GM21717 (cell line): Measurements from ENCODE around the gene PCP2.

Experiments used
- ATAC-seq: cut with Tn5 transposase; IDR thresholded peaks from one replicate; pipeline ENCODE4 v1.9.1; 2021; ENCODE audit warnings: mild to moderate bottlenecking, moderate library complexity; ENCODE audit not compliant: unreplicated experiment

The PCP2 gene

DNA sequence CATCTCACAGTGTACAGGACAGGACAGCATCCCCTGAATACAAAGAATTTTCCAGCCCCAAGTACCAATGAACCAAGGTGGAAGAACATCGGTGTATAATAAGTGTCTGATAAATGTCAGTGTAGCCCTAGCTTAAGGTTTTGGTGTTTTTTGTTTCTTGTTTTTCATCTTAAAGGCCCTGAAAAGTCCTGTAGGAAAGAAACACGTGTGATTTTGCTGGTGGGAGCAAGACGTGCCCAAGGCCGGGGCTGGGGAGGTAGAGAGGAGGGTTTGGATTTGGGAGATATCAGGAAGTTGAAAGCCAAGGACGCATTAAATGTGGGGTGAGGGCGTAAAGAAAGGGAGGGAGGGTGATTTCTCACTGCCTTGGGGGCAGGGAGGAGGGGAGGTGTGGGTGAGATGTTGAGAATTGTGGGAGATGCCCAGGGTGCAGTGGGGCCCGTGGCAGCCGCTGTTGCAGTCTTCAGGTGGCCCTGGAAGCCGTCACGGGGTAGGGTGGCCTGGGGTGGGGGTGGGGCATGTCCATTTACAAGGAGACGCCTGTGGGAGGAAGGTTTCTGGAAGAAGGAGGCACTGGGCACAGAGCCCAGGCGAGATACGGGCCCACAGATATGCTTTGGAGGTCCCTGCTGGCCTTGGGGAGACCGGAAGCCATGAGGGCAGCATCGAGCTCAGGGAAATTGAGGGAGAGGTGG, 31.1 kb downstream of the PCP2 start:
- ATAC-seq: no peak

GRCh38 chr19:7600721-7601120, 32.8 kb downstream of the PCP2 start:
- no peak for ATAC-seq

GRCh38 chr19:7598180-7598579, 35.3 kb downstream of the PCP2 start:
- ATAC-seq: no peak

DNA sequence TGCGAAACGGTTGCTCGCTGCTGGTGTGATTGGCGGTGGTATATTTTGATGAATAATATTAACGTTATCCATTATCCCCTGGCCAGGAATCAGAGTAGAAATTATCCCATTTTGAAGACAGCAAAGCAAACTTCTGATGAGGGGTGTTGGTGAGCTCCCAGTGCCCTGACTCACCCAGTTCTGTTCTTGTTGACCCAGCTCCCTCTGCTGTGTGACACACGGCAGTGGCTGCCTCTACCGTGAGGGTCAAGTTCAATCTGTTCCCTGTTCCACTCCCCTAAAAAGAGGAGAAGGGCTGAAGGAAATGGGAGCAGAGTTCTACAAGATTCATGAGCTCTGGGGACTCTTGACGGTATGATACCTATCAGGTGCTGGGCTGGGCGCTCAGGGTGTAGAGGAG, 35.8 kb downstream of the PCP2 start:
- ATAC-seq: no peak

- ATAC-seq: no peak
Observed at GRCh38 chr19:7596211-7596937, 37.1 kb downstream of the PCP2 start.

- no peak for ATAC-seq
Observed at GRCh38 chr19:7595466-7596133, 37.9 kb downstream of the PCP2 start, which contains the start of gene CAMSAP3. Gene CAMSAP3, plus strand, starts transcription at chr19:7595863. Its CDS starts 140 bp downstream, at chr19:7596003.

GRCh38 chr19:7590256-7590655, 43.3 kb downstream of the PCP2 start:
- ATAC-seq: no peak

DNA sequence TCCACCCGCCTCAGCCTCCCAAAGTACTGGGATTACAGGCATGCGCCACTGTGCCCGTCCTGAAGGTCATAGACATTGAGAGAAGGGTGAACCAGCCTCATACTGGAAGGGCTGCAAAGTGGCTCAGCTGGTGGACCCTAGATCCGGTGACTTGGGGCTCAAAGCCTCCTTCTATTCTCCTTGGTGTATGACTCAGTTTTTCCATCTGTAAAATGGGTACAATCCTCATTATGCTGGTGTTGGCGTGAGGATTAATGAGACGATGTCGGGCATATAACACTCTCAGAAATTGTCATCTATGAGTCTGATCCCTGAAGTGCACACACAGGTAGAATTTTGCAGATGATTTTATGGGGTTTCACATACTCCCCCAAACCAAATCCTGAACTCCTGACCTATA, 43.7 kb downstream of the PCP2 start:
- no peak for ATAC-seq

DNA sequence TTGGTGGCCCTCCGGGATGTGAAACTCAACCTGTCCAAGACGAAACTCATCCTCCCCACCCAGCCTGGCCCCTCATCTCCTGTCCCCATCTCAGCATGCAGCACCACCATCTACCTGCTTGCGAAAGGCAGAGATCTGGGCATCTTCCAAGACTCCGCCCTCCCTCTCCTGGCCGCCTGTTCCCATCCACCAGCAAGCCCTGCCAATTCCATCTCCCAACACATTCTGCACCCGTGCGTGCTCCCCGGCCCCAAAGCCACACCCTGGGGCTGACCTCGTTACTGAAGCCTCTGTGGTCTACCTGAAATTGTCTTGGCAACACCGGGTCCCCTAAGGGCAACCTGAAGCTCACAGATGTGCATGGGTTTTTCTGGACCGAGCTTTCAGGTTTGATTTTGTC, 51.1 kb downstream of the PCP2 start:
- ATAC-seq: no peak
